T-helper 17 cell (primary cell): Measurements from ENCODE around the gene JOSD2. TPM values are rescaled to one million over a fixed set of nuclear protein-coding genes. Genes with fewer than 3 reads are reported as not detected.

Source experiments
- ATAC-seq: fragments of 150-1000 bp; cut with Tn5 transposase; 2 replicates; pipeline ENCODE4 v1.10.0; 2021; ENCODE audit warnings: mild to moderate bottlenecking, moderate library complexity
- DNase-seq, 3 donors: peaks; one replicate each; pipeline versions ENCODE4 v3.0.0 to v3.0.0-alpha.2; 2020 to 2021
- H3K9me3 ChIP-seq: one replicate; pipeline ENCODE4 v1.7.0; 2013; ENCODE audit warnings: low read length, mild to moderate bottlenecking; ENCODE audit not compliant: control insufficient read depth, poor library complexity, severe bottlenecking
- H3K27ac Mint-ChIP-seq: one replicate; pipeline ENCODE4 v1.8.0; 2022; ENCODE audit warnings: mild to moderate bottlenecking, moderate library complexity, mixed read lengths
- H3K27me3 Mint-ChIP-seq: one replicate; pipeline ENCODE4 v1.8.0; 2022; ENCODE audit warnings: mixed read lengths
- H3K36me3 Mint-ChIP-seq: one replicate; pipeline ENCODE4 v1.8.0; 2022; ENCODE audit warnings: low read depth, mixed read lengths
- H3K4me1 Mint-ChIP-seq: one replicate; pipeline ENCODE4 v1.8.0; 2022; ENCODE audit warnings: mild to moderate bottlenecking, mixed read lengths
- H3K4me3 Mint-ChIP-seq: one replicate; pipeline ENCODE4 v1.8.0; 2022; ENCODE audit warnings: mild to moderate bottlenecking, moderate library complexity, mixed read lengths
- total RNA-seq, 4 donors: library from RNA in 2 of 4; stranded (reverse) in 2 of 4; gene quantifications; one replicate each; pipeline ENCODE4 v1.2.3 and lab custom pipeline; 2022 to 2026

JOSD2 gene
- total RNA-seq (10 to 100 TPM; 14.9 to 18.0 TPM), total RNA-seq (lab: John Stamatoyannopoulos, UW) (5.9 to 6.0 reads per million in 2 donors)

GRCh38 chr19:50511069-50511822 is at the start of gene JOSD2:
Gene JOSD2 (minus strand): TSS chr19:50511191. CDS start chr19:50510431, 760 bp downstream.
- H3K9me3 ChIP-seq = no peaks in the 10 kb centered on the region
- H3K27me3 Mint-ChIP-seq = no peaks in the 10 kb centered on the region
- ATAC-seq (peak; percentile 94), DNase-seq (peak; percentile 93 to 96 (median 95))
- H3K4me1 Mint-ChIP-seq = peaks cover 22% of the 10 kb centered on the region
- H3K4me3 Mint-ChIP-seq = peak within 1 kb of the TSS; percentile 80
- peaks cover 5% of the 10 kb centered on the region for H3K36me3 Mint-ChIP-seq
- peak within 1 kb of the TSS; percentile 76 for H3K27ac Mint-ChIP-seq

- Mint-ChIP-seq H3K27me3 (peaks cover 55% of the 10 kb centered on the region), H3K4me3 (no peak overlapping the region), H3K36me3 (peaks cover 15% of the 10 kb centered on the region), H3K27ac (no peak overlapping the region), H3K4me1 (peaks cover 15% of the 10 kb centered on the region)
- no peaks in the 10 kb centered on the region for H3K9me3 ChIP-seq
- DNase-seq (no peak), ATAC-seq (no peak)
Measured at GRCh38 chr19:50559636-50560035, 48.6 kb upstream of the JOSD2 start.

- Mint-ChIP-seq H3K36me3 (peaks cover 7% of the 10 kb centered on the region), H3K4me3 (no peak overlapping the region), H3K4me1 (peaks cover 8% of the 10 kb centered on the region), H3K27me3 (peaks cover 55% of the 10 kb centered on the region), H3K27ac (no peak overlapping the region)
- H3K9me3 ChIP-seq = no peaks in the 10 kb centered on the region
- no peak for DNase-seq
- no peak for ATAC-seq
Measured at GRCh38 chr19:50558449-50558848, 47.5 kb upstream of the JOSD2 start.

- Mint-ChIP-seq H3K27ac (no peak overlapping the region), H3K4me3 (no peak overlapping the region), H3K36me3 (peaks cover 11% of the 10 kb centered on the region), H3K4me1 (peaks cover 8% of the 10 kb centered on the region), H3K27me3 (peaks cover 55% of the 10 kb centered on the region)
- ATAC-seq (no peak), DNase-seq (no peak)
- no peaks in the 10 kb centered on the region for H3K9me3 ChIP-seq
Measured at GRCh38 chr19:50558039-50558438, 47.0 kb upstream of the JOSD2 start.

- Mint-ChIP-seq H3K27me3 (peaks cover 63% of the 10 kb centered on the region), H3K36me3 (peaks cover 14% of the 10 kb centered on the region), H3K4me3 (peak overlapping the region; percentile 96), H3K4me1 (peaks cover 11% of the 10 kb centered on the region), H3K27ac (no peak overlapping the region)
- ATAC-seq = no peak
- no peak for DNase-seq
- H3K9me3 ChIP-seq = no peaks in the 10 kb centered on the region
Measured at GRCh38 chr19:50557009-50557613, 46.1 kb upstream of the JOSD2 start.

GRCh38 chr19:50556282-50557008 is 45.5 kb upstream of the JOSD2 start:
- no peaks in the 10 kb centered on the region for H3K9me3 ChIP-seq
- peaks cover 12% of the 10 kb centered on the region for H3K4me1 Mint-ChIP-seq
- peaks cover 17% of the 10 kb centered on the region for H3K36me3 Mint-ChIP-seq
- H3K4me3 Mint-ChIP-seq = peak overlapping the region; percentile 96
- ATAC-seq (peak; percentile 79), DNase-seq (peak; percentile 53 to 75 (median 61))
- H3K27me3 Mint-ChIP-seq = peaks cover 67% of the 10 kb centered on the region
- no peak overlapping the region for H3K27ac Mint-ChIP-seq

- no peak for DNase-seq
- no peak for ATAC-seq
- Mint-ChIP-seq H3K36me3 (peaks cover 17% of the 10 kb centered on the region), H3K4me3 (peak overlapping the region; percentile 96), H3K27ac (no peak overlapping the region), H3K27me3 (peaks cover 67% of the 10 kb centered on the region), H3K4me1 (peaks cover 12% of the 10 kb centered on the region)
- H3K9me3 ChIP-seq = no peaks in the 10 kb centered on the region
Measured at GRCh38 chr19:50555450-50556281, 44.7 kb upstream of the JOSD2 start.

- H3K27ac Mint-ChIP-seq = no peak overlapping the region
- no peak for ATAC-seq
- peaks cover 12% of the 10 kb centered on the region for H3K4me1 Mint-ChIP-seq
- H3K27me3 Mint-ChIP-seq = peaks cover 74% of the 10 kb centered on the region
- no peak for DNase-seq
- peaks cover 17% of the 10 kb centered on the region for H3K36me3 Mint-ChIP-seq
- H3K4me3 Mint-ChIP-seq = peak overlapping the region; percentile 96
- no peaks in the 10 kb centered on the region for H3K9me3 ChIP-seq
Measured at GRCh38 chr19:50555033-50555432, 44.0 kb upstream of the JOSD2 start.

GRCh38 chr19:50554212-50554611 is 43.2 kb upstream of the JOSD2 start:
- Mint-ChIP-seq H3K36me3 (peaks cover 17% of the 10 kb centered on the region), H3K27ac (no peak overlapping the region), H3K27me3 (peaks cover 70% of the 10 kb centered on the region), H3K4me3 (no peak overlapping the region), H3K4me1 (peaks cover 12% of the 10 kb centered on the region)
- H3K9me3 ChIP-seq = no peaks in the 10 kb centered on the region
- no peak for DNase-seq
- ATAC-seq = no peak

GRCh38 chr19:50553134-50553703 is 42.2 kb upstream of the JOSD2 start:
- Mint-ChIP-seq H3K27me3 (peaks cover 61% of the 10 kb centered on the region), H3K4me3 (no peak overlapping the region), H3K4me1 (peaks cover 12% of the 10 kb centered on the region), H3K36me3 (peaks cover 17% of the 10 kb centered on the region), H3K27ac (no peak overlapping the region)
- ATAC-seq = no peak
- no peaks in the 10 kb centered on the region for H3K9me3 ChIP-seq
- DNase-seq = no peak

- Mint-ChIP-seq H3K4me3 (no peak overlapping the region), H3K36me3 (peaks cover 17% of the 10 kb centered on the region), H3K4me1 (peaks cover 12% of the 10 kb centered on the region), H3K27me3 (peaks cover 62% of the 10 kb centered on the region), H3K27ac (no peak overlapping the region)
- ATAC-seq (no peak), DNase-seq (no peak)
- no peaks in the 10 kb centered on the region for H3K9me3 ChIP-seq
Measured at GRCh38 chr19:50552540-50552939, 41.5 kb upstream of the JOSD2 start.

- H3K27me3 Mint-ChIP-seq = peaks cover 64% of the 10 kb centered on the region
- H3K27ac Mint-ChIP-seq = no peak overlapping the region
- DNase-seq (no peak), ATAC-seq (no peak)
- H3K4me1 Mint-ChIP-seq = peaks cover 12% of the 10 kb centered on the region
- no peaks in the 10 kb centered on the region for H3K9me3 ChIP-seq
- H3K4me3 Mint-ChIP-seq = no peak overlapping the region
- peaks cover 17% of the 10 kb centered on the region for H3K36me3 Mint-ChIP-seq
Measured at GRCh38 chr19:50551715-50552187, 40.8 kb upstream of the JOSD2 start.
